Thyroid gland (tissue), 4 donors: ENCODE results near the gene SERPINF2. TPM values are rescaled to one million over a fixed set of nuclear protein-coding genes. Genes with fewer than 3 reads are reported as not detected.
"Not testable (repeated sequence)": the region's sequence is repeated elsewhere in the genome, so short reads cannot be mapped to it uniquely, and the experiment has no call there.

Experiments
- DNase-seq, 2 donors: peaks; one replicate each; pipeline ENCODE4 v3.0.0-alpha.2; 2019
- H3K27ac ChIP-seq, 3 donors: fragments of 200-600 bp; sonication (generic); 1 replicate in 2 of 3; 2 replicates in 1 of 3; pipeline ENCODE4 v1.5.1; 2016 to 2019; ENCODE audit warnings: mild to moderate bottlenecking in 1 of 3, moderate library complexity in 1 of 3
- H3K27me3 ChIP-seq: fragments of 200-600 bp; sonication (generic); one replicate; pipeline ENCODE4 v1.5.1; 2019
- H3K36me3 ChIP-seq, 2 donors: fragments of 200-600 bp; sonication (generic); one replicate each; pipeline ENCODE4 v1.5.1; 2016 to 2019
- H3K4me1 ChIP-seq, 2 donors: fragments of 200-600 bp; sonication (generic); one replicate each; pipeline ENCODE4 v1.5.1; 2017 to 2019
- H3K4me3 ChIP-seq, 3 donors: fragments of 200-600 bp; sonication (generic); replicated peaks in 1 of 3; 1 replicate in 2 of 3; 2 replicates in 1 of 3; pipeline ENCODE4 v1.5.1; 2016; ENCODE audit warnings: mild to moderate bottlenecking in 1 of 3
- H3K9me3 ChIP-seq: fragments of 200-600 bp; sonication (generic); one replicate; pipeline ENCODE4 v1.5.1; 2017
- CTCF ChIP-seq, 6 experiments: fragments of 200-600 bp in 3 of 6; fragments of 450-650 bp in 3 of 6; sonication (generic) in 3 of 6; IDR thresholded peaks; one replicate each; pipeline ENCODE4 v1.5.1; 2016 to 2019; ENCODE audit warnings: antibody characterized with exemption in 6 of 6, mild to moderate bottlenecking in 2 of 6, inconsistent platforms in 1 of 6, moderate library complexity in 1 of 6
- POLR2A ChIP-seq, 2 donors: fragments of 450-650 bp; IDR thresholded peaks; one replicate each; pipeline ENCODE4 v1.6.1; 2017; ENCODE audit warnings: antibody characterized with exemption in 2 of 2, mild to moderate bottlenecking in 2 of 2, moderate library complexity in 1 of 2
- WGBS, 2 donors: methylation state at CpG; one replicate each; pipeline ENCODE4 v1.1.5; 2017; 5-methylcytosine and 5-hydroxymethylcytosine counted together
- intact Hi-C: fragments of 100-400 bp; cut with DNase I; formaldehyde crosslinking; loops from one replicate; pipeline ENCODE4 v1.15.1; 2023
- total RNA-seq, 4 donors: library from RNA; depleted of rRNA; stranded (reverse); fragments of >200 nt; gene quantifications; one replicate each; pipeline ENCODE4 v1.2.3, GENCODE V29; 2016

The SERPINF2 gene
- total RNA-seq, 4 donors from 2014 or later = 4.3 to 9.7 (median 7.1) TPM

- Histone ChIP-seq H3K27ac (peak overlapping the region; percentile 98 to 100 (median 99)), H3K9me3 (no peaks in the 10 kb centered on the region), H3K4me3 (peak overlapping the region; percentile 82 to 99 (median 94)), H3K27me3 (no peaks in the 10 kb centered on the region), H3K36me3 (peaks cover 19 to 24% of the 10 kb centered on the region in 2 donors), H3K4me1 (peaks cover 12 to 34% of the 10 kb centered on the region in 2 donors)
- intact Hi-C loops = loop anchor here (10.0 kb wide), 1 partner anchor 141 kb away; no protein-coding TSS in a partner anchor
- peak; percentile 100 for DNase-seq
- 0% methylated on average over 4 to 21 of the region's 70 CpGs for WGBS, 2 donors
- TF ChIP-seq POLR2A (IDR thresholded peaks at IDR 0.05) (peak; percentile 96 to 100), CTCF (IDR thresholded peaks at IDR 0.05) (peak in 1 of 6 experiments; percentile 32)
Measured at GRCh38 chr17:1716076-1716911, 26.4 kb upstream of the SERPINF2 start.

DNA sequence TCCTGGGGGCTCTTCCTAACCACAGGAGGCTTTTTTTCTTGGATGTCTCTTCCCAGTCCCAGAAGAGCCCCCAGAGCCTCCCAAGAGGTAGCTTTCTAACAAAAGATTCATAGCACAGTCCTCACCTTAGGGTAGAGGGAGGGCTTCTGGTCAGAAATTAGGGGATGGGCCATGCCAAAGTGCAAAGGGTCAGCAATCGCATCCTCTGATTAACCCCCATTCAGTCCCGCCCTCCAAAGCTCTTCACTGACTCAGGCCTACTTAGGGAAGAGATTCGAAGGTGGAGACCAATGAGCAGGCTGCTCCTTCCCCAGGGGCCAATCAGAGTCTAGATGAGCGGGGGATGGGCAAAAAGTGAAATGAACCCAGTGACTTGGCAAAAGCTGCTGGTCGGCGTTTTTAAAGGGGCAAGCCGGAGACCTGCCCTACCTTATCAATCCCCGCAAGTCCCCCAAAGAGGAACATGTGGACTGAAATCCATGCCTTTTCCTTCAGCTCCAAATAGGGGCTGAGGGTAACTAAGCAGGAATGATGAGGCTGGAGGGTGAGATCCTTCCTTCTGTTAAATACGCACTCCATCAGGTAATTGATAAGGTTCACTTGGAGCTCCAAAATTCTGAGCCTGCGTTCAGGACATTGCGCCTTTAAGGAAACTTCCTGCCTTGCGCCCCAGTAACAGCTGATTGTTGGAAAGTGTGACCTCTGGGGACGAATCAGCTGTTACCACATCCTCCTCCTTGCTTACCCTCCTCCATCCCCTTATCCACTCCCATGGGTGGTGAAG is 25.6 kb upstream of the SERPINF2 start:
- no peaks in the 10 kb centered on the region for H3K27me3 ChIP-seq
- TF ChIP-seq POLR2A (IDR thresholded peaks at IDR 0.05) = peak in 1 of 2 donors; percentile 51
- peak in 2 of 6 experiments; percentile 15 to 22 for TF ChIP-seq CTCF (IDR thresholded peaks at IDR 0.05)
- peak overlapping the region; percentile 98 to 99 (median 99) for H3K27ac ChIP-seq
- H3K4me1 ChIP-seq = peaks cover 9 to 39% of the 10 kb centered on the region in 2 donors
- H3K36me3 ChIP-seq = peaks cover 15 to 19% of the 10 kb centered on the region in 2 donors
- H3K4me3 ChIP-seq = peak overlapping the region; percentile 34 to 54 (median 45)
- 1% methylated on average over 12 to 13 of the region's 13 CpGs for WGBS, 2 donors
- peak; percentile 97 for DNase-seq
- no peaks in the 10 kb centered on the region for H3K9me3 ChIP-seq
- intact Hi-C loops = loop anchor here (10.0 kb wide), 1 partner anchor 142 kb away; no protein-coding TSS in a partner anchor

GRCh38 chr17:1718362-1719165 is 24.1 kb upstream of the SERPINF2 start:
- TF ChIP-seq CTCF (IDR thresholded peaks at IDR 0.05) (no peak), POLR2A (IDR thresholded peaks at IDR 0.05) (no peak)
- no peak overlapping the region for H3K4me3 ChIP-seq
- 80% methylated on average over 17 to 19 of the region's 19 CpGs for WGBS, 2 donors
- no peaks in the 10 kb centered on the region for H3K27me3 ChIP-seq
- DNase-seq = peak in 1 of 2 donors; percentile 37
- H3K27ac ChIP-seq = peak overlapping the region; percentile 98 to 99 (median 99)
- peaks cover 7 to 29% of the 10 kb centered on the region in 2 donors for H3K4me1 ChIP-seq
- H3K36me3 ChIP-seq = peaks cover 0 to 4% of the 10 kb centered on the region in 2 donors
- no peaks in the 10 kb centered on the region for H3K9me3 ChIP-seq
- intact Hi-C loops = loop anchor here (10.0 kb wide), 1 partner anchor 144 kb away; no protein-coding TSS in a partner anchor

DNA sequence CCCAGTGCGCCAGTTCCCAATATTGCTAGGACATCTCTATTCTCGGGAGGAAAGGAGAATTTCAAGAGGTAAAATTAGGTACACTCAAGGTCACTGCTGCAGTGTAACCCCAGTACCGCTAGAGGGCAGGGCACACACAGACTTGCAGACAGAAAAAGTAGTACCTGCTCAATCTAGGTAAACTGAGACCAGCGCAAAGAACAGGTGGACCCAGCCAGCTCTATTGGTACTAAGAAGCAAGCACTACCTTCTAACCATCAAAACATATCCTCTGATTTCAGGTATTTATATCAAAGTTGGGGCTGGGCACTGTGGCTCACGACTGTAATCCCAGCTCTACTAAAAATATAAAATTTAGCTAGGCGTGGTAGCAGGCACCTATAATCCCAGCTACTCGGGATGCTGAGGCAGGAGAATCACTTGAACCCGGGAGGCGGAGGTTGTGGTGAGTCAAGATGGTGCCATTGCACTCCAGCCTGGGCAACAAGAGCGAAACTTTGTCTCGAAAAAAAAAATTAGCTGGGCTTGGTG is 21.8 kb upstream of the SERPINF2 start:
- H3K9me3 ChIP-seq = no peaks in the 10 kb centered on the region
- H3K36me3 ChIP-seq = no peaks in the 10 kb centered on the region
- peaks cover 14 to 37% of the 10 kb centered on the region in 2 donors for H3K4me1 ChIP-seq
- H3K27me3 ChIP-seq = no peaks in the 10 kb centered on the region
- intact Hi-C loops = loop anchor here (5.0 kb wide), 1 partner anchor 321 kb away; the partner anchor contains the start of gene OVCA2
- peak; percentile 75 to 82 for DNase-seq
- TF ChIP-seq CTCF (IDR thresholded peaks at IDR 0.05) (peak; percentile 95 to 97 (median 96)), POLR2A (IDR thresholded peaks at IDR 0.05) (no peak)
- H3K4me3 ChIP-seq = no peak overlapping the region
- WGBS, 2 donors = 40 to 41% methylated on average over 11 of the region's 11 CpGs
- peak overlapping the region in 1 of 3 donors; percentile 64 for H3K27ac ChIP-seq

GRCh38 chr17:1722022-1722421 is 20.6 kb upstream of the SERPINF2 start:
- not testable (repeated sequence) for H3K4me3 ChIP-seq, H3K9me3 ChIP-seq, DNase-seq, H3K27me3 ChIP-seq, H3K36me3 ChIP-seq
- intact Hi-C loops = loop anchor here (5.0 kb wide), 1 partner anchor 320 kb away; the partner anchor contains the start of gene OVCA2
- 88 to 97% methylated on average over 8 of the region's 8 CpGs for WGBS, 2 donors
- H3K4me1 ChIP-seq = peaks cover 14 to 37% of the 10 kb centered on the region in 2 donors
- H3K27ac ChIP-seq = peak overlapping the region in 1 of 3 donors; percentile 91
